Colonic mucosa (tissue), 4 donors: ENCODE data around the gene LCMT1. TPM values are rescaled to one million over a fixed set of nuclear protein-coding genes. Genes with fewer than 3 reads are reported as not detected.
"Not testable (repeated sequence)": the region's sequence is repeated elsewhere in the genome, so short reads cannot be mapped to it uniquely, and the experiment has no call there.

Experiments used
- DNase-seq: peaks from one replicate; pipeline ENCODE4 v3.0.0-alpha.2; 2020
- H3K27ac ChIP-seq: fragments of 200-600 bp; one replicate; pipeline ENCODE4 v1.8.0; 2021
- H3K27me3 ChIP-seq: fragments of 200-600 bp; one replicate; pipeline ENCODE4 v1.8.0; 2021
- H3K36me3 ChIP-seq: fragments of 200-600 bp; one replicate; pipeline ENCODE4 v1.8.0; 2021
- H3K4me1 ChIP-seq: fragments of 200-600 bp; one replicate; pipeline ENCODE4 v1.8.0; 2021; ENCODE audit warnings: mild to moderate bottlenecking
- H3K4me3 ChIP-seq: fragments of 200-600 bp; one replicate; pipeline ENCODE4 v1.8.0; 2021
- H3K9ac ChIP-seq, 2 donors: one replicate each; pipeline ENCODE4 v1.7.0; 2013; ENCODE audit warnings: control low read depth in 2 of 2, low read depth in 2 of 2, low read length in 2 of 2
- H3K9me3 ChIP-seq: fragments of 200-600 bp; one replicate; pipeline ENCODE4 v1.8.0; 2021
- CTCF ChIP-seq: fragments of 200-600 bp; IDR thresholded peaks from one replicate; pipeline ENCODE4 v1.8.0; 2022; ENCODE audit warnings: antibody characterized with exemption, mild to moderate bottlenecking
- intact Hi-C: fragments of 100-400 bp; cut with DNase I; formaldehyde crosslinking; loops from one replicate; pipeline ENCODE4 v1.14.1; 2022
- total RNA-seq, 2 donors: library from RNA; stranded (reverse); fragmentation: NEBNext Ultra II Directional in 1 of 2; extraction: Animal tissue kit (Norgen Biotek cat#: 25700) in 1 of 2; gene quantifications; one replicate each; pipeline ENCODE4 v1.2.1, GENCODE V29; 2021
- donor health status: healthy.
- donor health status: DM: no; HTN: no; CAD: no.
- donor health status: DM: no; HTN: no; CAD: no.

The LCMT1 gene
- total RNA-seq, 2 donors from 2014 or later, result 46.9 to 47.6 TPM

GRCh38 chr16:25174285-25174684, 62.7 kb downstream of the LCMT1 start:
- Histone ChIP-seq H3K27ac (no peak overlapping the region), H3K9ac (no peak overlapping the region), H3K9me3 (no peaks in the 10 kb centered on the region), H3K4me1 (peaks cover 4% of the 10 kb centered on the region), H3K36me3 (no peaks in the 10 kb centered on the region), H3K4me3 (no peak overlapping the region), H3K27me3 (no peaks in the 10 kb centered on the region)
- no peak for TF ChIP-seq CTCF
- DNase-seq, result no peak
- intact Hi-C loops, result no loop called here

GRCh38 chr16:25176136-25176535, 64.6 kb downstream of the LCMT1 start:
- Histone ChIP-seq H3K9me3 (no peaks in the 10 kb centered on the region), H3K4me3 (no peak overlapping the region), H3K27ac (no peak overlapping the region), H3K4me1 (peaks cover 4% of the 10 kb centered on the region), H3K36me3 (no peaks in the 10 kb centered on the region), H3K27me3 (no peaks in the 10 kb centered on the region), H3K9ac (peak overlapping the region in 1 of 2 donors; percentile 12)
- no peak for DNase-seq
- intact Hi-C loops, result no loop called here
- no peak for TF ChIP-seq CTCF

GRCh38 chr16:25177512-25177830, 65.9 kb downstream of the LCMT1 start:
- Histone ChIP-seq H3K9ac (peak overlapping the region in 1 of 2 donors; percentile 19), H3K27me3 (no peaks in the 10 kb centered on the region), H3K36me3 (no peaks in the 10 kb centered on the region), H3K27ac (no peak overlapping the region), H3K4me3 (no peak overlapping the region), H3K9me3 (no peaks in the 10 kb centered on the region), H3K4me1 (peaks cover 4% of the 10 kb centered on the region)
- TF ChIP-seq CTCF, result no peak
- intact Hi-C loops, result no loop called here
- DNase-seq, result no peak

- TF ChIP-seq CTCF, result no peak
- H3K27me3 ChIP-seq, result no peaks in the 10 kb centered on the region
- no peak overlapping the region for H3K4me3 ChIP-seq
- H3K9me3 ChIP-seq, result no peaks in the 10 kb centered on the region
- peak; percentile 58 for DNase-seq
- H3K36me3 ChIP-seq, result no peaks in the 10 kb centered on the region
- H3K4me1 ChIP-seq, result peaks cover 4% of the 10 kb centered on the region
- H3K9ac ChIP-seq, result peak overlapping the region in 1 of 2 donors; percentile 19
- H3K27ac ChIP-seq, result no peak overlapping the region
- intact Hi-C loops, result no loop called here
Observed at GRCh38 chr16:25177831-25178688, 66.5 kb downstream of the LCMT1 start.

GRCh38 chr16:25181236-25181635, 69.7 kb downstream of the LCMT1 start:
- H3K4me1 ChIP-seq, H3K27me3 ChIP-seq, H3K36me3 ChIP-seq, DNase-seq, intact Hi-C loops, H3K9me3 ChIP-seq, H3K9ac ChIP-seq, H3K27ac ChIP-seq, H3K4me3 ChIP-seq: not testable (repeated sequence)

GRCh38 chr16:25184771-25185170, 73.2 kb downstream of the LCMT1 start:
- Histone ChIP-seq H3K4me1 (no peaks in the 10 kb centered on the region), H3K27ac (no peak overlapping the region), H3K36me3 (no peaks in the 10 kb centered on the region), H3K9me3 (no peaks in the 10 kb centered on the region), H3K27me3 (no peaks in the 10 kb centered on the region), H3K4me3 (no peak overlapping the region), H3K9ac (no peak overlapping the region)
- intact Hi-C loops, result no loop called here
- TF ChIP-seq CTCF, result no peak
- DNase-seq, result no peak
